Thyroid gland (tissue), 4 donors: ENCODE results near the gene MAP2K4. TPM values are rescaled to one million over a fixed set of nuclear protein-coding genes. Genes with fewer than 3 reads are reported as not detected.

Experiments
- DNase-seq, 2 donors: peaks; one replicate each; pipeline ENCODE4 v3.0.0-alpha.2; 2019
- H3K27ac ChIP-seq, 3 donors: fragments of 200-600 bp; sonication (generic); 1 replicate in 2 of 3; 2 replicates in 1 of 3; pipeline ENCODE4 v1.5.1; 2016 to 2019; ENCODE audit warnings: mild to moderate bottlenecking in 1 of 3, moderate library complexity in 1 of 3
- H3K27me3 ChIP-seq: fragments of 200-600 bp; sonication (generic); one replicate; pipeline ENCODE4 v1.5.1; 2019
- H3K36me3 ChIP-seq, 2 donors: fragments of 200-600 bp; sonication (generic); one replicate each; pipeline ENCODE4 v1.5.1; 2016 to 2019
- H3K4me1 ChIP-seq, 2 donors: fragments of 200-600 bp; sonication (generic); one replicate each; pipeline ENCODE4 v1.5.1; 2017 to 2019
- H3K4me3 ChIP-seq, 3 donors: fragments of 200-600 bp; sonication (generic); replicated peaks in 1 of 3; 1 replicate in 2 of 3; 2 replicates in 1 of 3; pipeline ENCODE4 v1.5.1; 2016; ENCODE audit warnings: mild to moderate bottlenecking in 1 of 3
- H3K9me3 ChIP-seq: fragments of 200-600 bp; sonication (generic); one replicate; pipeline ENCODE4 v1.5.1; 2017
- POLR2A ChIP-seq, 2 donors: fragments of 450-650 bp; IDR thresholded peaks; one replicate each; pipeline ENCODE4 v1.6.1; 2017; ENCODE audit warnings: antibody characterized with exemption in 2 of 2, mild to moderate bottlenecking in 2 of 2, moderate library complexity in 1 of 2
- WGBS, 2 donors: methylation state at CpG; one replicate each; pipeline ENCODE4 v1.1.5; 2017; 5-methylcytosine and 5-hydroxymethylcytosine counted together
- intact Hi-C: fragments of 100-400 bp; cut with DNase I; formaldehyde crosslinking; loops from one replicate; pipeline ENCODE4 v1.15.1; 2023
- total RNA-seq, 4 donors: library from RNA; depleted of rRNA; stranded (reverse); fragments of >200 nt; gene quantifications; one replicate each; pipeline ENCODE4 v1.2.3, GENCODE V29; 2016
- TF ChIP-seq, protein P1 (sequence below), 6 experiments: fragments of 200-600 bp in 3 of 6; fragments of 450-650 bp in 3 of 6; sonication (generic) in 3 of 6; IDR thresholded peaks; one replicate each; pipeline ENCODE4 v1.5.1; 2016 to 2019; ENCODE audit warnings: antibody characterized with exemption in 6 of 6, mild to moderate bottlenecking in 2 of 6, inconsistent platforms in 1 of 6, moderate library complexity in 1 of 6

The MAP2K4 gene
- total RNA-seq, 4 donors from 2014 or later = 41.6 to 53.2 (median 47.8) TPM

DNA sequence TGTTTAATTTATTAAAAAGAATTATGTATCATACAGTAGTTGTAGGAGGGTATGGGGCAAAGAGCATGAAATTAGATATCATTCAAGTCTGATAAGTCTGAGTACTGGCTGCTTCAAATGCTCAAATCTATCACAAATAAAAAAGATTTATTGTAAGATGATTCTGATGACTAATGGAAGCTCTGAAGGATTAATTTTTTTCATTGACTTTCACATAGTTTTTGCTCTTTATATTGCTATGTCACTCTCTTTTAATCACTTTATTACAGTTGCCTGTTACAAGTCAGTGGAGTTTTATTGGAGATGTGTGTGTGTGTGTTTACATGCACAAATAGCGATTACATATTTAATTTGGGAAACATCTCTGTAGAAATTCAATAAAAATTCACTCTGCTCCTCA is 15.0 kb downstream of the MAP2K4 start:
- Histone ChIP-seq H3K9me3 (no peaks in the 10 kb centered on the region), H3K4me1 (peaks cover 11 to 18% of the 10 kb centered on the region in 2 donors), H3K36me3 (no peaks in the 10 kb centered on the region), H3K27ac (no peak overlapping the region), H3K27me3 (no peaks in the 10 kb centered on the region), H3K4me3 (no peak overlapping the region)
- WGBS, 2 donors = 96 to 99% methylated on average over 1 of the region's 1 CpG
- intact Hi-C loops = no loop called here
- TF ChIP-seq, protein P1, sequence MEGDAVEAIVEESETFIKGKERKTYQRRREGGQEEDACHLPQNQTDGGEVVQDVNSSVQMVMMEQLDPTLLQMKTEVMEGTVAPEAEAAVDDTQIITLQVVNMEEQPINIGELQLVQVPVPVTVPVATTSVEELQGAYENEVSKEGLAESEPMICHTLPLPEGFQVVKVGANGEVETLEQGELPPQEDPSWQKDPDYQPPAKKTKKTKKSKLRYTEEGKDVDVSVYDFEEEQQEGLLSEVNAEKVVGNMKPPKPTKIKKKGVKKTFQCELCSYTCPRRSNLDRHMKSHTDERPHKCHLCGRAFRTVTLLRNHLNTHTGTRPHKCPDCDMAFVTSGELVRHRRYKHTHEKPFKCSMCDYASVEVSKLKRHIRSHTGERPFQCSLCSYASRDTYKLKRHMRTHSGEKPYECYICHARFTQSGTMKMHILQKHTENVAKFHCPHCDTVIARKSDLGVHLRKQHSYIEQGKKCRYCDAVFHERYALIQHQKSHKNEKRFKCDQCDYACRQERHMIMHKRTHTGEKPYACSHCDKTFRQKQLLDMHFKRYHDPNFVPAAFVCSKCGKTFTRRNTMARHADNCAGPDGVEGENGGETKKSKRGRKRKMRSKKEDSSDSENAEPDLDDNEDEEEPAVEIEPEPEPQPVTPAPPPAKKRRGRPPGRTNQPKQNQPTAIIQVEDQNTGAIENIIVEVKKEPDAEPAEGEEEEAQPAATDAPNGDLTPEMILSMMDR (IDR thresholded peaks at IDR 0.05) = no peak
- no peak for TF ChIP-seq POLR2A (IDR thresholded peaks at IDR 0.05)
- DNase-seq = no peak

DNA sequence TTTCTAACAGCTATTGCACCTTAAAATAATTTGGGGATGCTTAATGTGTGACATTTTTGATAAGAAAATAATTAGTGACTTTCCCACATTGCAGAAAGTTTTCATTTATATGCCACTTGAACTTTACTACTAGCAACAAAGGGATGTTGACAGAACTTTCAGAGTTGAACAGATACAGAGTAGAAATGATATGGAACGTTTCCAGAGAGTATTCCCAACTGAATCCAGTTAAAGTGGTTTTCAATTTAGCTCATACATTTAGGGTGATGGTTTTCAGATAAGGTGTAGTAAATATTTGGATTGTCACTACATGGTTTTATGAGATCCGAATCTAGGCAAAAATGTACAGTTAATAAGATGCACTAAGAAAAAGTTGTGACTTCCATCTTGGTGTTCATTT is 17.3 kb downstream of the MAP2K4 start:
- TF ChIP-seq POLR2A (IDR thresholded peaks at IDR 0.05) = no peak
- TF ChIP-seq, protein P1 (IDR thresholded peaks at IDR 0.05) = no peak
- no peaks in the 10 kb centered on the region for H3K9me3 ChIP-seq
- no peaks in the 10 kb centered on the region for H3K36me3 ChIP-seq
- no peak for DNase-seq
- no peaks in the 10 kb centered on the region for H3K27me3 ChIP-seq
- H3K27ac ChIP-seq = no peak overlapping the region
- no peak overlapping the region for H3K4me3 ChIP-seq
- 46 to 61% methylated on average over 2 of the region's 2 CpGs for WGBS, 2 donors
- intact Hi-C loops = no loop called here
- H3K4me1 ChIP-seq = peaks cover 7 to 11% of the 10 kb centered on the region in 2 donors

DNA sequence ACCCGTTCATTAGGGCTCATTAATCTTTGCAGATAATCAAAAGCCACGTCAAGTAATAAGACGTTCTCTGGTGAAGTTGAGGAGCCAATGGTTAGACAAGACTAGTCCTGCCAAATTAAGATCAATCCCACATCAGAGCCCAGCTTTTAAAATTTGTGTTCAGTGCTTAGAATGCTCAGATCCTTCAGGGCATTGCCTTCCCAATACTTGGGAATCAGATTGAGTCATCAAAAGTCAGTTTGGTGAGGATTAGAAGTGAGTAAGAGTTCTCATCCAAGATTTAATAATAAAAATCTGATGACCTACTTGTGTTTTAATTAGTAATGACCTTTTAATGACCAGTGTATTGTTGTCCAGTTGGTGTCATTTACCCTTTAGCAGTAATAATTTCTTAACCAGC is 19.8 kb downstream of the MAP2K4 start:
- no peak overlapping the region for H3K27ac ChIP-seq
- intact Hi-C loops = no loop called here
- TF ChIP-seq POLR2A (IDR thresholded peaks at IDR 0.05) = no peak
- TF ChIP-seq, protein P1 (IDR thresholded peaks at IDR 0.05) = no peak
- no peaks in the 10 kb centered on the region for H3K27me3 ChIP-seq
- no peaks in the 10 kb centered on the region for H3K9me3 ChIP-seq
- H3K4me3 ChIP-seq = no peak overlapping the region
- peaks cover 11 to 15% of the 10 kb centered on the region in 2 donors for H3K4me1 ChIP-seq
- no peak for DNase-seq
- no peaks in the 10 kb centered on the region for H3K36me3 ChIP-seq
- WGBS, 2 donors = 89 to 94% methylated on average over 3 of the region's 3 CpGs

DNA sequence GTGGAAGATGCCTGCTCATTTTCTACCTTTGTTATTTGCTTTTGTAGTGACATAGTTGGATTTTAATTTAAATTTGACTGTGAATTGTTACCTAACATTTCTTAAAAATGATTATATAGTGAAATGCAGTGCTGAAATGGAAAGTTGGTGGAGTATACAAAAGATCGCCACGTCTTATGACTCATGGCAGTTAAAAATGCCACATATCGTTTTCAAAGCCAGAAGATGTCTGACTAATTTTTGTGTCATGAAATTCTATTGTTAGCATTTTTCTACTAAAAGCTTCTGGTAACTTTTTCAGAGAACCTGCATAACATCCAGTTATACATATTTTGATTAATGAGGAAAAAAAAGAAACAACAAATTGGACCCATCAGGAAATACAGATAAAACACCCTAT is 20.6 kb downstream of the MAP2K4 start:
- intact Hi-C loops = no loop called here
- 76% methylated on average over 3 of the region's 3 CpGs for WGBS, 2 donors
- DNase-seq = no peak
- TF ChIP-seq, protein P1 (IDR thresholded peaks at IDR 0.05) = no peak
- TF ChIP-seq POLR2A (IDR thresholded peaks at IDR 0.05) = no peak
- H3K4me3 ChIP-seq = no peak overlapping the region
- no peaks in the 10 kb centered on the region for H3K36me3 ChIP-seq
- H3K4me1 ChIP-seq = peaks cover 17 to 24% of the 10 kb centered on the region in 2 donors
- H3K27ac ChIP-seq = no peak overlapping the region
- no peaks in the 10 kb centered on the region for H3K27me3 ChIP-seq
- no peaks in the 10 kb centered on the region for H3K9me3 ChIP-seq

DNA sequence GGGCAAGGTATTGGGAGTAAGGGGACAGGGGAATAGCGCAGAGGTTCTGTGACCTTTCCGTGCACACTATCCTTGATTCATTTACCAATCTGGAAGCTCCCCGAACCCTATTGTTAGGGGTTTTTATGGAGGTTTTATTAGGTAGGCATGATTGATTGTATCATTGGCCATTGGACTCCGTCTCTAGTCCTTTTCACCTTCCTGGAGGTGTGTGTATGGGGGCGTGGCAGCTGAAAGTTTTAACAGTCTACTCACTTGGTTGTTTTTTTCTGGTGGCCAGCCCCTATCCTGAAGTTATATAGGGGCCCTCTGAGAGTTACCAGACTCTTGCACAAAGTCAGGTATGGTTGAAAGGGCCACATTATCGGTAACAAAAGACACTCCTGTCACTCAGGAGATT is 23.0 kb downstream of the MAP2K4 start:
- Histone ChIP-seq H3K4me3 (no peak overlapping the region), H3K27me3 (no peaks in the 10 kb centered on the region), H3K9me3 (no peaks in the 10 kb centered on the region), H3K27ac (no peak overlapping the region), H3K36me3 (no peaks in the 10 kb centered on the region), H3K4me1 (peaks cover 13 to 28% of the 10 kb centered on the region in 2 donors)
- intact Hi-C loops = no loop called here
- WGBS, 2 donors = 95 to 96% methylated on average over 6 of the region's 6 CpGs
- no peak for TF ChIP-seq POLR2A (IDR thresholded peaks at IDR 0.05)
- TF ChIP-seq, protein P1 (IDR thresholded peaks at IDR 0.05) = no peak
- DNase-seq = no peak
